Measurements from ENCODE around the gene VSTM2B. TPM values are rescaled to one million over a fixed set of nuclear protein-coding genes. Genes with fewer than 3 reads are reported as not detected.

VSTM2B gene
- total RNA-seq, 1 donor from 2014 or later, result 0.21 TPM

DNA sequence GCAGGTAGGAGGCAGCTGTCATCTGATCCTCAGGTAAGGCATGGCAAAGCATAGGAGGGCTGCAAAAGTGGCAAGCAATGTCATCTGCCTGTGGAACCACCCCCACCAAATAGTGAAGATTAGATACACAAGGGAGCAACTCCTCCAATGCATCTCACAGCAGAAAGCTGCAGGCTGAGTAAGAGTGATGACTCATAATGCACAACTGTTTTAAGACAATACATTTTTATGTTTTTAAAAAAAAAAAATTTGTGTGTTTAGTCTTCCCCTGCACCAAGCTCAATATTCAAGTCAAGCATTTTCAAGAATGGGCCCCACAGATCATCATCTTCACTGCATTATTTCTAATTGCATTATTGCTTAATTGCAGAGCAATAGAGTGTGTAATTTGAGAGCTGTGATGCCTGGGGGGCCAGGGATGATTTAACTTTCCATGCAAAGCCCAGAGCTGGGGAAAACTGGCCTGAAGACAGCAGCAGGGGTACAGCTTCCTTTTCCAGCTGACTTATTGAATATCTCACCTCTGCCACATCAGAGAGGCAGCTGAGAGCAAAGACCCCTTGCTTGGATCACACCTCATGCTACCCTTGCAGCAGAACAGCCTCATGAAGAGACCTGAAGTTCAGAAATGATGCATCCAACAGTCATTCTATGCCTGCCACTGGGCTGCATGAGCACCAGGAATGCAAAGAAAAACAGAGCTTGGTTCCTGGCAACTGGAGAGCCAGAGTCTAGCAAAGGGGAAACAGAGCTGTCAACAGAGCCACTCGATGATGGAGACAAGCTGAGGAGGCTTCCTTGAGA, 57.6 kb downstream of the VSTM2B start:
- no peaks in the 10 kb centered on the region for H3K9me3 Mint-ChIP-seq
- no peaks in the 10 kb centered on the region for H3K4me1 Mint-ChIP-seq
- H3K36me3 Mint-ChIP-seq (ENCODE audit: low read depth), result no peaks in the 10 kb centered on the region
- TF ChIP-seq, protein P1, sequence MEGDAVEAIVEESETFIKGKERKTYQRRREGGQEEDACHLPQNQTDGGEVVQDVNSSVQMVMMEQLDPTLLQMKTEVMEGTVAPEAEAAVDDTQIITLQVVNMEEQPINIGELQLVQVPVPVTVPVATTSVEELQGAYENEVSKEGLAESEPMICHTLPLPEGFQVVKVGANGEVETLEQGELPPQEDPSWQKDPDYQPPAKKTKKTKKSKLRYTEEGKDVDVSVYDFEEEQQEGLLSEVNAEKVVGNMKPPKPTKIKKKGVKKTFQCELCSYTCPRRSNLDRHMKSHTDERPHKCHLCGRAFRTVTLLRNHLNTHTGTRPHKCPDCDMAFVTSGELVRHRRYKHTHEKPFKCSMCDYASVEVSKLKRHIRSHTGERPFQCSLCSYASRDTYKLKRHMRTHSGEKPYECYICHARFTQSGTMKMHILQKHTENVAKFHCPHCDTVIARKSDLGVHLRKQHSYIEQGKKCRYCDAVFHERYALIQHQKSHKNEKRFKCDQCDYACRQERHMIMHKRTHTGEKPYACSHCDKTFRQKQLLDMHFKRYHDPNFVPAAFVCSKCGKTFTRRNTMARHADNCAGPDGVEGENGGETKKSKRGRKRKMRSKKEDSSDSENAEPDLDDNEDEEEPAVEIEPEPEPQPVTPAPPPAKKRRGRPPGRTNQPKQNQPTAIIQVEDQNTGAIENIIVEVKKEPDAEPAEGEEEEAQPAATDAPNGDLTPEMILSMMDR (conservative IDR thresholded peaks at IDR 0.05), result no peak
- no peak overlapping the region for H3K4me3 Mint-ChIP-seq
- DNase-seq (ENCODE audit: low read depth, low spot score), result no peak
- H3K27me3 Mint-ChIP-seq (ENCODE audit: low read depth), result peaks cover 78% of the 10 kb centered on the region
- H3K27ac Mint-ChIP-seq (ENCODE audit: unreplicated experiment), result no peak overlapping the region

DNA sequence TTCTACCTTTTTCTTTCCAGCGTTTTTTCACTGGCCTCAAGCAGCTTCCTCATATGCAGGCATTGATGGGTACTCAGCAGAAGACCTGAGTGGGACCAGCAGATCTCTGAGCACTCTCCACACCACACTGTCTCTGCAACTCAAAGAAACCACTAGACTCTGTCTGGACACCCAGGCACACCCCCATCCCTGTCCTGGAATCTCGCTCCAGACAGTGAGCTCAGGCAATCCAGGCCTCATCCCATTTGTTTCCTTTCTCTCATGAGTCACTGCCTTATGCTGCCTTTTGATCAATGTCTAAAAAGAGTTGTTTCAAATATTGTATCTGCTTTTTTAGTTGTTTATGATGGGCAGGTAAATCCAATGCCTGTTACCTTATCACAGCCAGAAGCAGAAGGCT, 60.6 kb downstream of the VSTM2B start:
- H3K36me3 Mint-ChIP-seq (ENCODE audit: low read depth), result no peaks in the 10 kb centered on the region
- no peaks in the 10 kb centered on the region for H3K9me3 Mint-ChIP-seq
- H3K27me3 Mint-ChIP-seq (ENCODE audit: low read depth), result peaks cover 82% of the 10 kb centered on the region
- no peaks in the 10 kb centered on the region for H3K4me1 Mint-ChIP-seq
- DNase-seq (ENCODE audit: low read depth, low spot score), result no peak
- H3K4me3 Mint-ChIP-seq, result no peak overlapping the region
- TF ChIP-seq, protein P1 (conservative IDR thresholded peaks at IDR 0.05), result no peak
- H3K27ac Mint-ChIP-seq (ENCODE audit: unreplicated experiment), result no peak overlapping the region

DNA sequence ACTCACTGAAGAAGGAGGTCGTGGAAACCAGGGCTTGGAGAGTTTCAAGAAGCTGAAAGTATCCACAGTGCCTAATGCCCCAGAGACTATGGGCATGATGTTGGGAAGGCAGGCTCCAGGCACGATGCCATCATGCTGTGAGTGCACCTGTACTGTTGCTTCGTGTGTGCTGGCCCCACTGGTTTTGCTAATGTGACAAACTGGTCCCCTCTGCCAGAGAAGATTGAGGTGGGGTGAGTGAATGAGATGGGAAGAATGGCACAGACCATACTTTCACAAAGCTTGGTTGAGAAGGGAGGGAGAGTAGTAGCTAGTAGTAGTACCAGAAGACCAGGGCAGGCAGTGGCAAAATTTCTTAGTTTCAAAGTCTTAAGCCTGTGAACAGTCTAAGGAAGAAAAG, 61.3 kb downstream of the VSTM2B start:
- Mint-ChIP-seq H3K27ac (ENCODE audit: unreplicated experiment) (no peak overlapping the region), H3K4me1 (peaks cover 4% of the 10 kb centered on the region), H3K36me3 (ENCODE audit: low read depth) (no peaks in the 10 kb centered on the region), H3K4me3 (no peak overlapping the region), H3K9me3 (no peaks in the 10 kb centered on the region), H3K27me3 (ENCODE audit: low read depth) (peaks cover 86% of the 10 kb centered on the region)
- no peak for DNase-seq (ENCODE audit: low read depth, low spot score)
- TF ChIP-seq, protein P1 (conservative IDR thresholded peaks at IDR 0.05), result no peak

DNA sequence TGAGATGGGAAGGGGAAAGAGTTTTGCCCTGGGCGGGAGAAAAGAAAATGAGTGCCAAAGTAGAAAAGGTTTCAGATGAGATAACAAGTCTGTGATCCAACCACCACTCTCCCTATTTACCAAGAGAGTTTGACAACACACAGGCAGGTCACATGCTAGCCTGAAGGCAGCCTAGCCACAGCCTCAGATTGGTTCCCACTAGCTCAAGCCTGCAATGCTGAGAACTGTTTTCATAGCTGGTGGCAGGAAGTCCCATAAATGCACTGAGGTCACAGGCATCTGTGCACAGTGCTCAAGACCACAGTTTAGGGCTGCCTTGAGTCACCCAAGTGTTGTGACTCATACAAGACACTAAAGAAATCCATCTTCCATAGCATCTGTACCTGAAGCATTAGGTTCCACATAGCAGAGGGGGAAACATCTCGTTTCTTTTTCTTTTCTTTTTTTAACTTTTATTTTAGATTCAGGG, 61.8 kb downstream of the VSTM2B start:
- no peak for DNase-seq (ENCODE audit: low read depth, low spot score)
- no peaks in the 10 kb centered on the region for H3K9me3 Mint-ChIP-seq
- no peak overlapping the region for H3K4me3 Mint-ChIP-seq
- no peaks in the 10 kb centered on the region for H3K36me3 Mint-ChIP-seq (ENCODE audit: low read depth)
- TF ChIP-seq, protein P1 (conservative IDR thresholded peaks at IDR 0.05), result no peak
- no peak overlapping the region for H3K27ac Mint-ChIP-seq (ENCODE audit: unreplicated experiment)
- H3K4me1 Mint-ChIP-seq, result peaks cover 4% of the 10 kb centered on the region
- H3K27me3 Mint-ChIP-seq (ENCODE audit: low read depth), result peaks cover 88% of the 10 kb centered on the region

DNA sequence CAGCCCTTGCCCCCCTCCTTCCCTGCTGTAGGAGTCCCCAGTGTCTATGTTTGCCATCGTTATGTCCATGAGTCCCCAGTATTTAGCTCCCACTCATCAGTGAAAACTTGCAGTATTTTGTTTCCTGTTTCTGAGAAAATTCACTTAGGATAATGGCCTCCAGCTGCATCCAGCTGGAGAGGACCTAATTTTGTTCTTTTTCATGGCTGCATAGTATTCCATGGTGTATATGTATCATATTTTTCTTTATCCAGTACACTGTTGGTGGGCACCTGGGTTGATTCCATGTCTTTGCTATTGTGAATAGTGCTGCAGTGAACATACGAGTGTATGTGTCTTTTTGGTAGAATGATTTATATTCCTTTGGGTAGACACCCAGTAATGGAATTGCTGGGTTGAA, 62.3 kb downstream of the VSTM2B start:
- Mint-ChIP-seq H3K4me3 (no peak overlapping the region), H3K4me1 (peaks cover 4% of the 10 kb centered on the region), H3K27ac (ENCODE audit: unreplicated experiment) (no peak overlapping the region), H3K9me3 (no peaks in the 10 kb centered on the region), H3K27me3 (ENCODE audit: low read depth) (peaks cover 91% of the 10 kb centered on the region), H3K36me3 (ENCODE audit: low read depth) (no peaks in the 10 kb centered on the region)
- no peak for DNase-seq (ENCODE audit: low read depth, low spot score)
- TF ChIP-seq, protein P1 (conservative IDR thresholded peaks at IDR 0.05), result no peak
